Stimulated activated CD8-positive, alpha-beta memory T cell treated with anti-CD3 and anti-CD28 coated beads, Interleukin-4, amount 100 ng/mL, for 48 hours (primary cell): ENCODE data around the gene MEN1.

ENCODE experiments used
- DNase-seq: peaks from one replicate; pipeline ENCODE4 v3.0.0-alpha.2; 2020

MEN1 gene

DNA sequence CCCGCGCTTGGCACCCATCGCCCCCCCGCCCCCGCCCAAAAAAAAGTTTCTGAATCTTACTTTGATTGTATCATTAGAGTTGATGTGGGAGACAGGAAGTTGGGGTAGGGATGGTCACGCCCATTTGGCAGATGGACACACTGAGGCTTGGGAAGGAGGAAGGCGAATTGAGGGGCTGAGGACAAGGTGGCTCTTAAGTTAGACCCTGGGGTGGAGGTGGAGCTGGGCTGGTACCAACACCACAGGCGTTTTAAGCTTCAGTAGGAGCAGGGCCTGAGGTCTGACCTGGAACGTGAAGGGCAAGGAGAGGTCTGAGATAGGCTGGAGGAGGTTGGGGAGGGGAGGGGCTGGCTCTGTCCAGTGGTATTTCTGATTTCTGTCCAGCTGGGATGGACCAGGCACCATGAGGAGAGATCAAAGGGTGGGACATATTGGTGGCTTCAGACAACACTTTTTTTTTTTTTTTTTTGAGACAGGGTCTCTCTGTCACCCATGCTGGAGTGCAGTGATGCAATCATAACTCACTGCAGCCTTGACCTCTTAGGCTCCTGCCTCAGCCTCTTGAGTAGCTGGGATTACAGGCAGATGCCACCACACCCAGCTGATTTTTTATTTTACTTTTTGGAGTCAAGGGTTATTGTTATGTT lies 34.9 kb upstream of the MEN1 start:
- no peak for DNase-seq

DNA sequence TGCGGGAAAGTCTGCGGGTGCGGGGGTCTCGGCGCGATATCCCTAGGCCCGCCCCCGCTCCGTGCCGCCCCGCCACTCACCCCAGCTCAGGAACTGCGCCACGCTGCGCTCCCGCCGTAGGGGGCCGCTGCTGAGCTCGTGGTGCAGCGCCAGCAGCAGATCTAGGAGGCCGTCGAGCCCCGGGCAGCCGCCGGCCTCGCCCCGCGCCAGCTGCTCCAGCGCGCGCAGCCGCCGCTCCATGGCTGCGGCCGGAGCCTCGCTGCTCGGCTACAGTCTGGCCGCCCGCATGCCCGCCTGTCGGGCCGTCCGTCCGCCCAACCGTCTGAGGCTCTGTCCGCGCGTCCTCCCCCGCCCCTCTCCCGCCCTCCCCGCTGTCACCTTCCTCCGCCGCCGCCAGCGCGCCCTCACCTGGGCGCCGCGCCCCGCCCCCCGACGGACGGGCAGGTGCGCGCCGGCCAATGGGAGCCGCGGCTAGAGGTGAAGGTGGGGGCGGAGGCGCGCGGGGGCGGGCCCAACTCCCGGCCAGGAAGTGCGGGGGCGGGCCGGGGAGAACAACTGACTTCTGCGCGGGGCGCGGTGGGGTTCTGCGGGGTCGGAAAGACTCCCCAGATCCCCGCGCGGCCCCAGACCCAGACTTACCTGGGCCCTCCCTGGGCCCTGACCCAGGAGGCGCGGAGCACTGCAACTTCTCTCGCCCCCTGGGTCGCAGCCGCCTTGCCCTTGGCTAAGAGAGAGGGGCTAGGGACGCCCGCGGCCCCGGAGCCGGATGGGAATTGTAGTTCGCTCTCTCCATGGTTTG lies 34.2 kb upstream of the MEN1 start, which contains the start of gene CDC42BPG:
Gene CDC42BPG, minus strand, starts transcription at position 324 of the 799 bp plus-strand sequence. Its CDS starts 84 bp downstream, at position 240.
- DNase-seq = peak; percentile 73

DNA sequence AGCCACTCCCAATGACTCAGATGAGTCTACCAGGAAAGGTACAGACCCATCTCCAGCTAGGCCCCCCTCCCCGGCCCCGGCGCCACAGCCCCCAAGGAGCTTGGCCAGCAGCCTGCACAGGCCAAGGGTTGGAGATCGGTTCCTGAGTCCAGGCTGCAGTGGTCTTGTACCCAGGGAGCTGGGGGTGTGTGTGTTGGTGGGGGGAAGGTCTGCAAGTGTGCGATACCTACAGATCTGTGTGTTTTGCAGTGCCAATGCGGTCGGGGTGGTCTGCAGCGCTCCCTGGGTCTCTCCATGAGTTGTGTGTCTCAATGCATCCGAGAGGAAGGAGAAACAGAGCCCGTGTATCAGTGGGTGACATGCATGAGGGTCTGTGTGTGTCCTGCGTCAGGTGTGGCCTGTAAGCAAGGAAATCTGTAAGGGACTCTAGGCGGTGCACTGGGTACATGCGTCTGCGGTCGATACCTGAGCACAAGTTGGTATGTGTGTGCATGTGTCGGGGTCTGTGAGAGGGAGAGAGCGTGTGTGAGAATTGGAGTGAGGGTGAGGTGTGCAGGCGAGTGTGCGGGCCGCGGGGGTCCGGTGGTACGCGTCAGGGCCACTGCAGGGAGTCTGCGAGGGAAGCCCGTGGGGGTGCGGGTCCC lies 33.5 kb upstream of the MEN1 start:
- DNase-seq = no peak

DNA sequence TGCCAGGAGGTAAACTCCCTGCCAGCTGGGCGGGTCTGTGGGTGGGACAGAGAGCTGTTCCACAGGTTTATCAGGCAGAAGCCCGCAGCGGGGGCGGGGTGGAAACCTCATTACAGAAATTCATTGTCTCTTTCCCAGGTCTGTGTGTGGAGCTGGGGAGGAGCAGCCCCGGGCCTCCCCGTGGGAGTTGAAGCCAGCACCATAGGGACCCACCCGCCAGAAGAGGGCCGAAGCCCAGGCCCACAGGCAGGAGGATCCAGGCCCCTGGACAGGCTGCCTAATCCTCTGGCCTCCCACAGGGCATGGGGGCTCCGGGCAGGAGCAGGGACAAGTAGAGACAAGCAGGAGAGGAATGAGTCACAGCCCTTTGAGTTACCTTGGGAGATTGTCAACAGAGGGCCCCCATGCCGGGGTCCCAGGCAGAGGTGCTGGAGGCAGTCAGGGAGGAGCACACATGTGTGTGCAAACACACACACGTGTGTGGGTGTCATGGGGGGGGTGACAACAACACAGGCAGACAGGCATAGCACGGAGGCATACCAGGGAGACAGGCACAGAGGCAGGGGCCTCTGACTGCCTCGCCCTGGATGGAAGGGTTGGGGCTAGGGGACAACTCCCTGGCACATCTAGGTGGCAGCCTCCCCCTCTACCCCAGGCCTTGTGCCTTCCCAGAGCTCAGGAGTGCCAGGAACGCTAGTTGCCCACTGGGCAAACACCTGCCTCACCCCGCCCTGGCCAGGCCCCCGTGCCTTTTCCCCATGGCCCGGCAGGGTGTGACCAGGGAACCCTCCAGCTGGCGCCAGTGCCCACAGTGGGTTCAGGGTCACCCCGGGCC lies 32.7 kb upstream of the MEN1 start:
- DNase-seq = no peak

- no peak for DNase-seq
These were observed 32.0 kb upstream of the MEN1 start for GRCh38 chr11:64842366-64842759.

- no peak for DNase-seq
These were observed 31.4 kb upstream of the MEN1 start for GRCh38 chr11:64841592-64842365.

DNA sequence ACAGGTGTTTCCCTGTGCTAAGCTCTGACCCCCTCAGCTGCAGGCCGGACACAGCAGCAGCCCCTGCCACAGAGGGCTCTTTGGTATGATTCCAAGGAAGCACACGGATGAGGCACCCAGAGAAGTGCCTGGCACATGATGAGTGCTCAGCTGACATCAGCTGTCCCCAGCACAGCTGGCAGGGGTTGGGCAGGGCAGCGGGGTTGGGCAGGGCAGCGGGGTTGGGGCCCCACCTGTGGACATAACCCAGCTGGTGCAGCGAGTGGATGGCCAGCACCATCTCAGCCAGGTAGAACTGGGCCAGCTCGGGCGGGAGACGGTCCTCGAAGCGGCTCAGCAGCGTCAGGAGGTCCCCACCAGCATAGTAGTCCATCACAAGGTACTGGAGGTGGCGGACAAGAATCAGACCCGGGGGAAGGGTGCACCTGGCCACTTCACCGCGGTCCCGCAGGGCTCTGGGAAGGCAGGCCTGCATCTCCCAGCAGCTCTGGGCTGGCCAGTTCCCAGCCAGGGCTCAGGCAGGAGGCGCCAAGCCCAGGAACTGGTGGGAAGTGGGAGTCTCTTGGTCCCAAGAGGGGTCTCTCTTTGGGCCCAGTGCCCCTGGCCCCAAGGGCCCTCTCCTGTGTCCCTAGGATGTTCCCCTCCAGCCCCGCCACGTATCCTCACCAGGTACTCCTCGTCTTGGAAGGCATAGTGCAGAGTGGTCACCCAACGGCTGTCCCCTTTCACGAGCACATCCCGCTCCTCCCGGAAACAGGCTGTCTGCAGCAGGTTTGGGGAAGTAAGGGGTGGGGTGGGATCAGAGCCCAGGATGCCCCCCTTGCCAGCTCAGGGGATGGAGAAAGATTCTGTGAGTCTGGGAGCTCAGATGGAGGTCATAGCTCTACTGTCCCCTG lies 29.8 kb upstream of the MEN1 start:
- no peak for DNase-seq

DNA sequence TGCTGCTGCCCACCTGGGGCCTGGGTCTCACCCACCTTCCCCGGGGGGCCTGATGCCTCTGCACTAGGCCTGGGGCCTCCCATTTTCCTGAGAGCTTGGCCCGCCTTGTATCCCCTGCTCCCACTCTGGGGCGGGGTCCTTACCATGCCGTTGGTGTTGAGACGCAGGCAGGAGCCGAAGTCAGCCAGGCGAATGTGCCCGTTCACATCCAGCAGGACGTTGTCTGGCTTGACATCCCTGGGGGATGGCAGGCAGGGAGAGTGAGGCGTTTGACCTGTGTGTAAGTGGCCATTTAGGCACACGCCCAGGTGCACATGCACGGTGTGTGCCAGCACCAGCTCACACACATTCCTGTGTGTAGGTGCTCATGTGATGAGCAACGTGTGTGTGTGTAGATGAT lies 29.0 kb upstream of the MEN1 start:
- no peak for DNase-seq

GRCh38 chr11:64838600-64839334 lies 28.4 kb upstream of the MEN1 start:
- DNase-seq = no peak

DNA sequence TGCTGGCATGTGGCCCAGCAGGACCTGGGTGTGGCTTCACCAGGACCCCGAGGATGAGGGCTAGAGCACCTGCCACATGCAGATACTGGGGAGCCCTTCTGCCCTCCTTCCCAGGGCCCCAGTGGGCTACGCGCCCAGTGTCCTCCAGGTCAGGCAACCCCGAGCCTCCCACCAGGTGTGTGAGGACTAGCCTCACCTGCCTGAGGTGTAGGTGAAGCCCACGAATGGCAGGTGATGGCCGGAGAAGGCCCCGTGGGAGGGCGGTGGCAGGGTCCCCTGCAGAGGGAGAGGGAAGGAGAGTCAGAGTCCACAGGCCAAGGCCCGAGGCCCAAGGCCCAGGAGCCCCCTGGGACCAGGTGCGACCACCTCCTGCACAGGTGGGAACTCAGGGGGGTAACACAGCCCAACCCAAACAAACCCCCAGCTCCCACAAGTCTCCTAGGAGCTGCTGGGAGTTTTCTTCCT lies 27.6 kb upstream of the MEN1 start:
- DNase-seq = no peak

GRCh38 chr11:64836448-64837072 lies 26.2 kb upstream of the MEN1 start:
- no peak for DNase-seq

GRCh38 chr11:64835616-64836447 lies 25.5 kb upstream of the MEN1 start:
- DNase-seq = no peak

- no peak for DNase-seq
These were observed 24.6 kb upstream of the MEN1 start for GRCh38 chr11:64834723-64835615.

DNA sequence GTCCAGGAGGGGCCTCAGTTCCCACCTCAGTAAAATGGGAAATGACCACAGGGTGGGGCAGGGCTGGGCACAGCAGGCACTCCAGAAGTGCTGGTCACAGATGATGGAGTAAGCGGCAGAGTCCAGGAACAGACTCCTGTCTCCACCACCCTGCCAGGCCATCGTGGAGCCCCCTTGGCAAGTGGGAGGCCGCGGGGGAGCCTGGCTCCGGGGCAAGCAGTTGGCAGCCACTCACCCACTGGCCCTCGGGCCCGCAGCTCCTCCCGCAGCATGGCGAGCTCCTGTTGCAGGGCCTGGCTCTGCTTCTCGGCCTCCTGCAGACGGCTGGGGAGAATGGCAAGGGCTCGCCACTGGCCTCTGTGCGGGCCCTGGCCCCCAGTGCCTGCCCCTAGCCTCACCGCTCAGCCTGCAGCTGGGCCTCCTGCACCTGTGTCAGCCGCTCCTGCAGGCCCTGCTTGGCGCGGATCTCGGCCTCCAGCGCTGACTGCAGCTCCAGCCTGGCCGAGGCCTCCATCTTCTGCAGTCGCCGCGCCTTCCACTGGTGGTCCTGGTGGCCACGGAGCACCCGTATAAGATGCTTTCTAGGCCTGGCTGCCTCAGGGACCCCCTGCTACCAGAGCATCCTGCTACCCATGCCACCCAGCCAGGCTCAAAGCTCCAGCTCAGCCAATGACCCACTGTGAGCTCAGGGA lies 23.8 kb upstream of the MEN1 start:
- DNase-seq = no peak

- DNase-seq = no peak
These were observed 23.2 kb upstream of the MEN1 start for GRCh38 chr11:64833509-64833908.

DNA sequence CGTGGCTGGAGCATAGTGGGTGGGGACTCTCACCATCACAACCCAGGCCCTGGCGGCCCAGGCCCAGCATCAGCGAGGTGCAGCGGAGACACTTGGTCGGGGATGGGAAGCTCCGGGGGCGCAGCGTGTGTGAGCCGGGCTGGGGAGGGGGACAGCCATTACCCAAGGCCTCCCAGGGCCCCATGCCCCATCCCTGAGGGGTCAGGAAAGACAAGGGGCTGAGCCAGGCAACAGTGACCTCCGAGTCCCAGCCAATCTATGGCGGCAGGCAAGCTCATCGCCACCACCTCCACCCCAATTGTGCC lies 22.8 kb upstream of the MEN1 start:
- DNase-seq = no peak

DNA sequence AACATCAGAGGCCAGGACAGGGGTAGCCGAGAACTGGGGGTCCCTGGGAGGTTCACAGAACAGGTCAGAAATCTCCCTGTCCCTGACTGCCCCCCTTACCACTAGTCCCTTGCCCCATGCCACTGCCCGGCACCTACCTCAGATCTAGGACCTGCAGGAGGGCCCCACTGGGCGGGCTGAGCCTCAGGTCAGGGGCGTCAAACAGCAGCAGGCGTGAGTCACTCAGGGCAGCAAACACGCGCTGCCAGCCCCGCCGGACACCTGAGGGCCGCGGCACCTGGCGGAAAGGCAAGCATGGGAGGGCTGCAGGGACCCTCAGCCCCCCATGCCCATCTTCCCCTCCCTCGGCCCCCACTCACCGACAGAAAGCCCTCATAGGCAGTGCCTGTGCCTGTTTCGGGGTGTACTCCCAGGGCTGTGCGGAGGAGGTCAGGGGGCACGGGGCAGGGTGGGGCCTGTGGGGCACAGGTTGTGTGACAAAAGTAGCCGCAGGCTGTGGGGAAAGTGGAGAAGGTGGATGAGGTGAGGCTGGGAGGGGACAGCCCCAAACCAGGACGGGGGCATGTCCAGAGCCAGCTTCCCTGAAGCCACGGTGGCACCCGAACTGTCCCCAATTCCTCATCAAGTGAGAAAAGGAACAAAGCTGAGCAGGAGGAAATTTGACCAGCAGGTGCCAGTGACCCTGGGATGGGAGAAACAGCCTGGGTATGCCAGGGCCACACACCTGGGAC lies 22.3 kb upstream of the MEN1 start:
- no peak for DNase-seq
